ENCODE results near the gene MCTP2.

- TF ChIP-seq, protein P1, sequence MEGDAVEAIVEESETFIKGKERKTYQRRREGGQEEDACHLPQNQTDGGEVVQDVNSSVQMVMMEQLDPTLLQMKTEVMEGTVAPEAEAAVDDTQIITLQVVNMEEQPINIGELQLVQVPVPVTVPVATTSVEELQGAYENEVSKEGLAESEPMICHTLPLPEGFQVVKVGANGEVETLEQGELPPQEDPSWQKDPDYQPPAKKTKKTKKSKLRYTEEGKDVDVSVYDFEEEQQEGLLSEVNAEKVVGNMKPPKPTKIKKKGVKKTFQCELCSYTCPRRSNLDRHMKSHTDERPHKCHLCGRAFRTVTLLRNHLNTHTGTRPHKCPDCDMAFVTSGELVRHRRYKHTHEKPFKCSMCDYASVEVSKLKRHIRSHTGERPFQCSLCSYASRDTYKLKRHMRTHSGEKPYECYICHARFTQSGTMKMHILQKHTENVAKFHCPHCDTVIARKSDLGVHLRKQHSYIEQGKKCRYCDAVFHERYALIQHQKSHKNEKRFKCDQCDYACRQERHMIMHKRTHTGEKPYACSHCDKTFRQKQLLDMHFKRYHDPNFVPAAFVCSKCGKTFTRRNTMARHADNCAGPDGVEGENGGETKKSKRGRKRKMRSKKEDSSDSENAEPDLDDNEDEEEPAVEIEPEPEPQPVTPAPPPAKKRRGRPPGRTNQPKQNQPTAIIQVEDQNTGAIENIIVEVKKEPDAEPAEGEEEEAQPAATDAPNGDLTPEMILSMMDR (conservative IDR thresholded peaks at IDR 0.05; ENCODE audit: low read depth, low read length), result no peak
- no peak for TF ChIP-seq EZH2 (IDR thresholded peaks at IDR 0.05; ENCODE audit: borderline replicate concordance, low read depth, low read length, poor library complexity, severe bottlenecking)
These were observed 185.5 kb downstream of the MCTP2 start for GRCh38 chr15:94416820-94417219.
